ENCODE measurements around the gene CCND1. TPM values are rescaled to one million over a fixed set of nuclear protein-coding genes. Genes with fewer than 3 reads are reported as not detected.
A peak's percentile ranks its signal among the peaks of the same experiment; 100 is the strongest.

Gene CCND1
- total and polyA plus RNA-seq, 9 of the 15 experiments (the other 6 are each of a cell fraction or from before 2014, with no cell fraction given), result 0.04 to 23.3 (median 3.8) TPM

DNA sequence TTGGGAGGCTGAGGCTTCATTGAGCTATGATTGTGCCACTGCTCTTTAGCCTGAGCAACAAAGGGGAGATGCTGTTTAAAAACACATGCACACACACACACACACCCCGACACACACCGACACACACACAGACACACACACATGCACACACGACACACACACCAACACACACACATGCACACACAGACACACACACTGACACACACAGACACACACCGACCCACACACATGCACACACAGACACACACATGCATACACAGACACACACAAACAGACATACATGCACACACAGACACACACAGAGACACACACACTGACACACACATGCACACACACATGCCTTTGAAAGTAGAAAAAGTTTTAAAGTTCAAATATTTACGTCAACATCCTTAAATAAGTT, 39.7 kb downstream of the CCND1 start:
- 0 out of 2 replicates have a peak, but pooled peaks cover 2% of the 10 kb centered on the region for H3K9me3 ChIP-seq (replicated peaks; ENCODE audit: control insufficient read depth, insufficient read depth, low read depth, low read length)
- ChIA-PET POLR2A (no interaction called here), CTCF (ENCODE audit: low intra/inter-chr PET ratio) (no interaction called here)
- 68% methylated on average over 5 of the region's 5 CpGs for WGBS (ENCODE audit: insufficient coverage, low coverage, missing lambda C conversion rate)
- H3K4me3 ChIP-seq, result no peak overlapping the region
- DNase-seq (ENCODE audit: extremely low read depth in 1 of 4, low spot score in 3 of 4), result no peak
- H3K9me1 ChIP-seq (ENCODE audit: control insufficient read depth, insufficient read depth, low read length), result no peaks in the 10 kb centered on the region
- no peak for ATAC-seq
- no peak overlapping the region for H3K9ac ChIP-seq (ENCODE audit: insufficient read depth in 1 of 2, low read depth in 2 of 2, low read length in 2 of 2)
- intact Hi-C loops (cut with micrococcal nuclease), result no loop called here
- no peaks in the 10 kb centered on the region; the same call in 2 of the 3 replicates for H3K36me3 ChIP-seq (ENCODE audit: control insufficient read depth, insufficient read depth, low read length)
- no peak overlapping the region for H2AFZ ChIP-seq (ENCODE audit: low read depth, low read length)
- FAIRE-seq, result peak; percentile 42
- in situ Hi-C loops (cut with MboI), result loop anchor here (10.0 kb wide), 1 partner anchor 204 kb away; no protein-coding TSS in a partner anchor
- H3K4me2 ChIP-seq (ENCODE audit: insufficient read depth, low read length), result no peak overlapping the region
- H4K20me1 ChIP-seq (replicated peaks; ENCODE audit: control insufficient read depth, insufficient read depth, low read length), result no peaks in the 10 kb centered on the region
- BruUV-seq (replicated peaks), result no TSS peak
- H3K4me1 ChIP-seq (replicated peaks in 1 of 2; ENCODE audit: control insufficient read depth in 2 of 2, insufficient read depth in 2 of 2, low read length in 2 of 2), result peaks cover 0 to 6% of the 10 kb centered on the region in 2 experiments; a peak in 2 of 5 replicates
- peaks cover 7% of the 10 kb centered on the region; the same call in 2 of the 3 replicates for H3K79me2 ChIP-seq (ENCODE audit: control insufficient read depth, insufficient read depth, low read length)
- no peaks in the 10 kb centered on the region for H3K27me3 ChIP-seq (ENCODE audit: control insufficient read depth in 2 of 2, insufficient read depth in 2 of 2, low read length in 2 of 2)
- H3K27ac ChIP-seq (ENCODE audit: extremely low read depth, low read depth, low read length), result no peak overlapping the region
- TF ChIP-seq DACH1 (IDR thresholded peaks at IDR 0.05; ENCODE audit: partially characterized antibody) (no peak), KLF10 (CRISPR knock-in tag; IDR thresholded peaks at IDR 0.05) (no peak), ATF1 (CRISPR knock-in tag; IDR thresholded peaks at IDR 0.05) (no peak), ATF1 (tag; IDR thresholded peaks at IDR 0.05) (no peak), HMGN3 (IDR thresholded peaks at IDR 0.05; ENCODE audit: borderline replicate concordance, extremely low read depth, insufficient read length, low read depth, low read length) (no peak), SRSF1 (IDR thresholded peaks at IDR 0.05; ENCODE audit: low read depth, low read length) (no peak), L3MBTL2 (IDR thresholded peaks at IDR 0.05) (no peak), ZNF3 (CRISPR knock-in tag; IDR thresholded peaks at IDR 0.05) (no peak), ZNF76 (CRISPR knock-in tag; IDR thresholded peaks at IDR 0.05; ENCODE audit: borderline replicate concordance) (no peak), NFYB (IDR thresholded peaks at IDR 0.05; ENCODE audit: extremely low read depth, insufficient read length) (no peak), ZNF583 (CRISPR knock-in tag; IDR thresholded peaks at IDR 0.05) (no peak), TAF1 (IDR thresholded peaks at IDR 0.05; ENCODE audit: control insufficient read depth, extremely low read depth, insufficient read depth, low read length, severe bottlenecking) (no peak), TRIM24 (IDR thresholded peaks at IDR 0.05) (0 out of 4 replicates have a peak, but pooled peaks of 1 of the 2 experiments have one; percentile 17), NR2C1 (IDR thresholded peaks at IDR 0.05) (no peak), NR2C1 (tag; IDR thresholded peaks at IDR 0.05) (no peak), MCM3 (IDR thresholded peaks at IDR 0.05) (0 out of 2 replicates have a peak, but pooled peaks have one; percentile 58), RCOR1 (IDR thresholded peaks at IDR 0.05; ENCODE audit: borderline replicate concordance in 1 of 2, low read depth in 2 of 2, low read length in 2 of 2) (no peak)
- TF ChIP-seq, protein P1, sequence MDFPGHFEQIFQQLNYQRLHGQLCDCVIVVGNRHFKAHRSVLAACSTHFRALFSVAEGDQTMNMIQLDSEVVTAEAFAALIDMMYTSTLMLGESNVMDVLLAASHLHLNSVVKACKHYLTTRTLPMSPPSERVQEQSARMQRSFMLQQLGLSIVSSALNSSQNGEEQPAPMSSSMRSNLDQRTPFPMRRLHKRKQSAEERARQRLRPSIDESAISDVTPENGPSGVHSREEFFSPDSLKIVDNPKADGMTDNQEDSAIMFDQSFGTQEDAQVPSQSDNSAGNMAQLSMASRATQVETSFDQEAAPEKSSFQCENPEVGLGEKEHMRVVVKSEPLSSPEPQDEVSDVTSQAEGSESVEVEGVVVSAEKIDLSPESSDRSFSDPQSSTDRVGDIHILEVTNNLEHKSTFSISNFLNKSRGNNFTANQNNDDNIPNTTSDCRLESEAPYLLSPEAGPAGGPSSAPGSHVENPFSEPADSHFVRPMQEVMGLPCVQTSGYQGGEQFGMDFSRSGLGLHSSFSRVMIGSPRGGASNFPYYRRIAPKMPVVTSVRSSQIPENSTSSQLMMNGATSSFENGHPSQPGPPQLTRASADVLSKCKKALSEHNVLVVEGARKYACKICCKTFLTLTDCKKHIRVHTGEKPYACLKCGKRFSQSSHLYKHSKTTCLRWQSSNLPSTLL (IDR thresholded peaks at IDR 0.05), result no peak; the same call in 1 of the 2 replicates
- TF ChIP-seq, protein P2, sequence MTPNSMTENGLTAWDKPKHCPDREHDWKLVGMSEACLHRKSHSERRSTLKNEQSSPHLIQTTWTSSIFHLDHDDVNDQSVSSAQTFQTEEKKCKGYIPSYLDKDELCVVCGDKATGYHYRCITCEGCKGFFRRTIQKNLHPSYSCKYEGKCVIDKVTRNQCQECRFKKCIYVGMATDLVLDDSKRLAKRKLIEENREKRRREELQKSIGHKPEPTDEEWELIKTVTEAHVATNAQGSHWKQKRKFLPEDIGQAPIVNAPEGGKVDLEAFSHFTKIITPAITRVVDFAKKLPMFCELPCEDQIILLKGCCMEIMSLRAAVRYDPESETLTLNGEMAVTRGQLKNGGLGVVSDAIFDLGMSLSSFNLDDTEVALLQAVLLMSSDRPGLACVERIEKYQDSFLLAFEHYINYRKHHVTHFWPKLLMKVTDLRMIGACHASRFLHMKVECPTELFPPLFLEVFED (CRISPR knock-in tag; conservative IDR thresholded peaks at IDR 0.05), result 0 out of 2 replicates have a peak, but pooled peaks have one; percentile 15
- TF ChIP-seq, protein P3, sequence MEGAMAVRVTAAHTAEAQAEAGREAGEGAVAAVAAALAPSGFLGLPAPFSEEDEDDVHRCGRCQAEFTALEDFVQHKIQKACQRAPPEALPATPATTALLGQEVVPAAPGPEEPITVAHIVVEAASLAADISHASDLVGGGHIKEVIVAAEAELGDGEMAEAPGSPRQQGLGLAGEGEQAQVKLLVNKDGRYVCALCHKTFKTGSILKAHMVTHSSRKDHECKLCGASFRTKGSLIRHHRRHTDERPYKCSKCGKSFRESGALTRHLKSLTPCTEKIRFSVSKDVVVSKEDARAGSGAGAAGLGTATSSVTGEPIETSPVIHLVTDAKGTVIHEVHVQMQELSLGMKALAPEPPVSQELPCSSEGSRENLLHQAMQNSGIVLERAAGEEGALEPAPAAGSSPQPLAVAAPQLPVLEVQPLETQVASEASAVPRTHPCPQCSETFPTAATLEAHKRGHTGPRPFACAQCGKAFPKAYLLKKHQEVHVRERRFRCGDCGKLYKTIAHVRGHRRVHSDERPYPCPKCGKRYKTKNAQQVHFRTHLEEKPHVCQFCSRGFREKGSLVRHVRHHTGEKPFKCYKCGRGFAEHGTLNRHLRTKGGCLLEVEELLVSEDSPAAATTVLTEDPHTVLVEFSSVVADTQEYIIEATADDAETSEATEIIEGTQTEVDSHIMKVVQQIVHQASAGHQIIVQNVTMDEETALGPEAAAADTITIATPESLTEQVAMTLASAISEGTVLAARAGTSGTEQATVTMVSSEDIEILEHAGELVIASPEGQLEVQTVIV (CRISPR knock-in tag; IDR thresholded peaks at IDR 0.05; ENCODE audit: borderline replicate concordance), result no peak
